ENCODE data around the gene OR5AN1. TPM values are rescaled to one million over a fixed set of nuclear protein-coding genes. Genes with fewer than 3 reads are reported as not detected.
"Not testable (repeated sequence)": the region's sequence is repeated elsewhere in the genome, so short reads cannot be mapped to it uniquely, and the experiment has no call there.

Gene OR5AN1
- total RNA-seq: not detected
- long read RNA-seq: 0 reads

- intact Hi-C loops (cut with DNase I): no loop called here
- no peak for ATAC-seq
- DNase-seq: no peak
Measured at GRCh38 chr11:59358595-59358994, at the start of gene OR5AN1. OR5AN1 (plus strand) TSS chr11:59358895; CDS start chr11:59364459, 5,564 bp downstream.

GRCh38 chr11:59335001-59335400, 23.7 kb upstream of the OR5AN1 start:
- DNase-seq (no peak), ATAC-seq (no peak)
- intact Hi-C loops (cut with DNase I): no loop called here

GRCh38 chr11:59336176-59336575, 22.5 kb upstream of the OR5AN1 start:
- no peak for ATAC-seq
- no peak for DNase-seq
- intact Hi-C loops (cut with DNase I): no loop called here

- ATAC-seq (no peak), DNase-seq (no peak)
- intact Hi-C loops (cut with DNase I): no loop called here
Measured at GRCh38 chr11:59336931-59337330, 21.8 kb upstream of the OR5AN1 start.

GRCh38 chr11:59349657-59350056, 9.0 kb upstream of the OR5AN1 start:
- DNase-seq; ATAC-seq; intact Hi-C loops (cut with DNase I): not testable (repeated sequence)

GRCh38 chr11:59355226-59355625, 3.5 kb upstream of the OR5AN1 start:
- intact Hi-C loops (cut with DNase I): no loop called here
- ATAC-seq (no peak), DNase-seq (no peak)

- intact Hi-C loops (cut with DNase I): no loop called here
- ATAC-seq (no peak), DNase-seq (no peak)
Measured at GRCh38 chr11:59356561-59356960, 2.1 kb upstream of the OR5AN1 start.

- no peak for ATAC-seq
- intact Hi-C loops (cut with DNase I): no loop called here
- DNase-seq: no peak
Measured at GRCh38 chr11:59358020-59358419, 675 bp upstream of the OR5AN1 start.

- intact Hi-C loops (cut with DNase I): no loop called here
- ATAC-seq: no peak
- DNase-seq: no peak
Measured at GRCh38 chr11:59365232-59366018, 6.7 kb downstream of the OR5AN1 start.

GRCh38 chr11:59368238-59369022, 9.7 kb downstream of the OR5AN1 start:
- DNase-seq (no peak), ATAC-seq (peak; percentile 19 to 53)
- intact Hi-C loops (cut with DNase I): no loop called here

- ATAC-seq; DNase-seq; intact Hi-C loops (cut with DNase I): not testable (repeated sequence)
Measured at GRCh38 chr11:59372324-59372723, 13.6 kb downstream of the OR5AN1 start.

- intact Hi-C loops (cut with DNase I): no loop called here
- ATAC-seq: no peak
- DNase-seq: no peak
Measured at GRCh38 chr11:59380263-59381059, 21.8 kb downstream of the OR5AN1 start.

GRCh38 chr11:59394186-59394585, 35.5 kb downstream of the OR5AN1 start:
- intact Hi-C loops (cut with DNase I): no loop called here
- DNase-seq (no peak), ATAC-seq (no peak)

- ATAC-seq (no peak), DNase-seq (no peak)
- intact Hi-C loops (cut with DNase I): no loop called here
Measured at GRCh38 chr11:59400461-59401261, 42.0 kb downstream of the OR5AN1 start.

- no peak for ATAC-seq
- intact Hi-C loops (cut with DNase I): no loop called here
Measured at GRCh38 chr11:59401262-59401552, 42.5 kb downstream of the OR5AN1 start.

GRCh38 chr11:59403546-59403945, 44.9 kb downstream of the OR5AN1 start:
- ATAC-seq: no peak
- no peak for DNase-seq
- intact Hi-C loops (cut with DNase I): no loop called here

More at GRCh38 chr11:59401262-59401552, 42.5 kb downstream of the OR5AN1 start:
- no peak for DNase-seq

GRCh38 chr11:59413646-59414045, 55.0 kb downstream of the OR5AN1 start:
- DNase-seq: no peak
- ATAC-seq: no peak
- intact Hi-C loops (cut with DNase I): no loop called here

- no peak for DNase-seq
- intact Hi-C loops (cut with DNase I): no loop called here
- no peak for ATAC-seq
Measured at GRCh38 chr11:59415111-59415510, 56.4 kb downstream of the OR5AN1 start.

GRCh38 chr11:59416613-59417012, 57.9 kb downstream of the OR5AN1 start:
- ATAC-seq: no peak
- DNase-seq: no peak
- intact Hi-C loops (cut with DNase I): no loop called here

All from left cardiac atrium (tissue), 4 donors.